GM21390 (cell line): ENCODE data around the gene COA6.

Experiments used
- ATAC-seq: cut with Tn5 transposase; IDR thresholded peaks from one replicate; pipeline ENCODE4 v1.9.1; 2021; ENCODE audit not compliant: unreplicated experiment

Gene COA6

DNA sequence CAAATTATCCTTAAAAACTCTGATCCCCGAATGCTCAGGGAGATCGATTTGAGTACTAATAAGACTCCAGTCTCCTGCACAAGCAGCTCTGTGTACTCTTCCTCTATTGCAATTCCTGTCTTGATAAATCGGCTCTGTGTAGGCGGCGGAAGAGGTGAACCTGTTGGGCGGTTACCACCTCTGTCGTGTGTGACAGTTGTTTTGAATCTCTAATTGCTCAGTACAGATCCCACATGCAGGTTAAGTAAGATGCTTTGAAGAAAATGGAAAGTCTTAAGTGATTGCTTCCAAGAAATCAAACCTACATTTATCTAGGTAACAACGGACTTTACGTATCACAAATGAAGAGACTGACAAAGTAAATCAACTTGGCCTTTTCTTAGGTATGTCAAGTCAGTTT lies 35.5 kb downstream of the COA6 start:
- no peak for ATAC-seq

DNA sequence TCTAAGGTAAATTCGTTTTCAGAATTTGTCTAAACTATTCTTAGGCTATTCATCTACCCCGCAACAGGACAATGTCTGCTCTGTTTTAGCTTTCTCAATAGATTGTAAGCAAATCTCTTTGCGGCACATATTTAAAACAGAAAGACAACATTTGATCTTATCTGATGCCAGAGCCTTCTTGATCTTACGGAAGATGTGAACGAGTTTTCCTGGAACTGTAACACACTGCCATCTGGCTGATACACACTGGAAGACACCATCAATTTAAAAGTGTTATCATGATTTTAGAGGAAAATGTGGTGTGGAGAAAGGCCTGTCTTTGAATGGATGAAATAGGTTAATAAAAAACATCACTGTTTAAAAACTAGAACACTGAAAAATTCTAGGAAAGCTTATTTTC lies 36.1 kb downstream of the COA6 start:
- no peak for ATAC-seq

DNA sequence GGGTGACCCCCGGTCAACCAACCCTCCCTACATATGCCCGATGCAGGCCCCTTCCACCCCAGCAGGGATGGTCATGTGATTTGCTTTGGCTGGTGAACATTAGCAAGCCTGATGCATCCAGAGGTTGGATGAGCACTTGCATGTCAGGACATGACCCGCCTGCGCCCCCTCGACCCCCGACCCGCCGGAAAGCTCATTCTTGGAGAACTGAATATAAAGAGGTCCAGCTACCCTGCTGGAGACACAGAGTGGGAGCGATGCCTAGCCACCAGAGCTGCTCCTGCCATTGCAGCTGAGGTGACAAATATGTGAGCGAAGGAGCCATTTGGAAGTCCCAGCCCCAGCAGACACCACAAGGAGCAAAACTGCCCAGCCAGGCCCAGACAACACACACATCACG lies 39.6 kb downstream of the COA6 start:
- no peak for ATAC-seq

DNA sequence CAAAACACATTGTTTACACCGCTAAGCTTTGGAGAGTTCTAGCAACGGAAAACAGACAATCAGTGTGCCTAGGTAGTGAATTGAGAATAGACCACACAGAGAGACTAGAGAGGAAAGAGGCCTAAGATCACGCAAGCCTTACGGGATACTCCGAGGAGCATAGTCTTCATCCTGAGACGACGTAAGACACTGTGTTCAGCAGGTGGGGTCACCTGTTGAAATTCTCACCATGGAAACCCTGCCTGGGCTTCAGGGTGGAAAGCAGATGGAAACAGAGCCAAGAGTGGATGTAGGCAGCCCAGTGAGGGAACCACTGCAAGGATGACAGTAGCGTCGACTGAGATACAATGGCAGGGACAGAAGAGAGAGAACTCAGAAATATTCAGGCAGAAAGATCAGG lies 40.2 kb downstream of the COA6 start:
- no peak for ATAC-seq

DNA sequence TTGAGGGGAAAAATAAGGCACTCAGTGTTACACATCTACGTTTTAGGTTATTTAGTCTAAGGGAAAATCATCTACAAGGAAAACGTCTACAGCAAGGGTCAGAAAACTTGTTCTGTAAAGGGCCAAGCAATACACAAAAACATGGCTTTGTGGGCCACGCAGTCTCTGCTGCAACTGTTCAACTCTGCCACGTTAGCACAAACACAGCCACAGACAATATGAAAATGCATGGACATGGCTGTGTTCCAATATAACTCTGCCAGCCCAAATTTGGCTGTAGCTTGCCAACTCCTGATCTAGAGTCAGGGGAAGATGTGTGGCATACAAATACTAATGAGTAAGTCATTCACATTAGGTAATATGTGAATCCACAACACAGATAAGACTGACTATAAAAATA lies 40.7 kb downstream of the COA6 start:
- no peak for ATAC-seq

DNA sequence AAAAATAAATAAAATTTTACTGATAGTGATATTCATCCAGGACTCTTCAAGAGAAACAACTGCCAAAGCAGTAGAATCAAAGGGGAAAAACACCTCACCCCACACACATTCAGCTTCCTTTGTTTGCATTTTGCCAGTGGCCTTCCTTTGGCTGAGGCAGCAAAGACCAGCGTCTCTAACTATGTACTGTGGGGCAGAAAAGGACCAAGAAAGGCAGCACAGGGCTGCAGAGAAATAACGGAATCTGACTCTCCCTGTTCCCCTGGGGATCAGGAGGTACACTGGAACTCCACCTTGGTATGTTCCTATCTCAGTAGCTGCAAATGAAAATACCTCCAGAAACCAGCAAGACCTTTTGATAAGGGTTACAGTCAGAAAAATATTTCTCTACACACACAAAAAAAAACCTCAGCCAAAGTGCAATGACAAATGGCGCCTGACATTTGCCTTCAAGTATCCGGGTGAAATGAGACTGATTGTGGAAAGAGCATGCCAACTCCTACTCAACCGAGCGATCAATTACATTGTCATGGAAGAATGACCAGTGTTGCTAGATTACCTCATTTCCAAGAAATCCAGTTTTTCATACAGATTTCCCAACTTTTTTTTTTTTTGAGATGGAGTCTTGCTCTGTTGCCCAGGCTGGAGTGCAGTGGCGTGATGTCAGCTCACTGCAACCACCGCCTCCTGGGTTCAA lies 54.8 kb downstream of the COA6 start:
- ATAC-seq, result no peak

DNA sequence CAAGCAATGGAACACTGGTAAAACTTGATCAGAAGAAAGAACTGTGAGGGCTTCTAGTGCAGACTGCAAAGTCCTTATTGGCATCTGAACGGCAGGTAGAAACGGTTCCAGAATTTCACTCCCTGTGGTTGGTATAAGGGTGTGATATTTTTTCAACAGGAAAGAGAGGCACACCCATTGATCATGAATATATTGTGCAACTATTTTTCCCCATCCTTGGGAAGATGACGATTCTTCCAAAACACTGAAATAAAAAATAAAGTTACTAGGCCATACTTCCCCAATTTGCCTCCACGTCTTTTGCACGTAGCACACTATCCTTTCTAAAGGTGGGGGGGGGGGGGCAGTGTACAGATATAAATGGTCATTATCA lies 56.2 kb downstream of the COA6 start:
- no peak for ATAC-seq

DNA sequence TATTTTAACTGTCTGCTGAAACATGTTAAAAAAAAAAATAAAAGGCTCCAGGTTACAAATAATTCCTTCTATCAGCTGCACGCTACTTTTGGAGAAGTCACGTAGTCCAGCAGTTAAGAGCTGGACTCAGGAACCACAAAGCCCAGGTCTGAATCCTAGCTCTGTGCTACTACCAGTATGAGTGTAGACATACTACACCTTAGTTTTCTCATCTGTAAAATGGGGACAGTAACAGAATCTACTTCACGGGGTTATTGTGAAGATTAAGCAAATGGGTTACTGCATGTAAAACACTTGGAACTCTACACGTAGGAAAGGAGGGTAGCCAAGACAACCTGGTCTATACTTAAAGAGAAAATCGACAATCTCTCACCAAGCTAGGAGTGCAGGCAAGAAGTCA lies 57.4 kb downstream of the COA6 start:
- no peak for ATAC-seq

DNA sequence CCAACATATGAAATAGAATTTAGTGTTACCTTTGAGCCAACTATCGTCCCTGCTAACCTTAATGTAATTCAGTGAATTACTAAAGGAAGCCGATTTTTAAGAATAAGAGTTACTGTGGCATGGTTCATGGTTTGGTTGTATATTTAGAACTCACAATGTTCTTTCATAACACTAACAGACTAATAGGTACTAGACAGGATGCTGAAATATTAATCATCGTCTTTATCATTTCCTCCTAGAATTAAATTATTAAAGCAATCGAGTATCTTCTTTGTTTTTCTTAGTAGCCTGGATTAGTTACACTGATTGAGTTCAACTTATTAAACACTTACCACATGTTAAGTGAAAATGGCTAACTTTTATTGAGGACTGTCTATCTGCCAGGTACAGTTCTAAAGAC lies 58.0 kb downstream of the COA6 start:
- no peak for ATAC-seq

DNA sequence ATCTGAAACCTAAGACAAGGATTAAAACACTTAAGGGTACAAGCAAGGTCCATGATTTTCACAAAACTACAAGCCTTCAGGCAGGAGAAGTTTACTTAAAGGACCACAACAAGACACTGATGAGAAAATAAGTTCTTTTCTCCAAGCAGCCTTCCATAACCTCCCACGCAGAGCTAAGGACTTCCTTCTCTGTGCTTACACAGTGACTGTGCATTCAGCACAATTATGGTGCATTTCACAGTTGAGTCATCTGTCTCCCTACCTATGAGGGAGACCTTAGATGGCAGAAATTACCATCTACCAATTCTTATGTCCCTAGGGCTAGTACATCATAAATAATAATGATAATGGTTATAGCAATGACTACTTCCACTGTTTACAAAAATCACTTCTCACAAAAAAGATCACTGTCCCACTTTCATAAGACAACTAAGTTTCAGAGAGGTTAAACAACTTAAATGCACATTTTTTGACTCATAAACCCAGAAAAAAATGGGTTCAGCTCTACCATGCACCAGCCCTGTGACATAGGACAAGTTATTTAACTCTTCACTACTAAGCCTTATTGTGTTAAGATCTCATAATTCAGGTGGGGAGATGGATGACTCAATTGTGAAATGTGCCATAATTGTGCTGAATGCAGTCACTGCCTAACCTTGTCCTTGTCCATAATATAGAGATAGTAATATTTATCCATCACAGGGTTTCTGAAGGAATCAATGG lies 60.5 kb downstream of the COA6 start:
- ATAC-seq, result peak; percentile 61
